Measurements from ENCODE around the gene ALOX15B.
"Not testable (repeated sequence)": the region's sequence is repeated elsewhere in the genome, so short reads cannot be mapped to it uniquely, and the experiment has no call there.

Gene ALOX15B

DNA sequence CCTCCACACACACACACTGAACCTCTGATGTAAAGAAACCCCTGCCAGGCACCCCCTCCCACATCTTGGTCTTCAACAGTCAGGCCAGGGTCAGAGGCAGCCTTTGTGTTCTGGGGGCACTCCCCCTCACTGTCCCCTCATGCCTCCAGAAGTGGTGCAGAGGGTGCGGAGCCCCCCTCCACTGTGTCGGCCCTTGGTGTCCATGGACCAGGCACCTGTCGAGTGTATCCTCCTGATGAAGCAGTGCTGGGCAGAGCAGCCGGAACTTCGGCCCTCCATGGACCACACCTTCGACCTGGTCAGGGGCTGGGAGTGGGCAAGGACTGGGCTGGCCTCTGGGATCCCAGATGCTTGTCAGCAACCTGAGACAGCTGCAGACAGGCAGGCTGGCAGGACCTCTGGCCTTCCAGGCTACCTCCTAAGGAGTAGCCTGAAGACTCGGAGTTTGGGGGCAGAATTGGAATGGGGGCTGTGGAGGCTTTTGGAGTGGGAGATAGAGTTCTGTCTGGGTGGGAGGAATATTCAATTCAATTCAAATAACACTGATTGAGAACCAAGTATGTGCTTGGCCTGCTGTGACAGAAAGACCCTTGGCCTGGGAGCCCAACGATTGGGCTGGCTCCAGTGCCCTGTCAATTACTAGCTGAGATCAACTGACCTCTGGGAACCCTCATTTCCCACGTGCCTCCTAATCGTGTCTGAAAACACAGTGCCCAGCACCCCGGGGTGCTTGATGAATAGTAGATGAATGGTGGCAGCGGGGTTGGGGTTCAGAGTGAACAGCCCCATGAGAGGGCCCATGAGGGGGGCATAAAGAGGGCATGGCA is 24.9 kb upstream of the ALOX15B start:
- DNase-seq: no peak

DNA sequence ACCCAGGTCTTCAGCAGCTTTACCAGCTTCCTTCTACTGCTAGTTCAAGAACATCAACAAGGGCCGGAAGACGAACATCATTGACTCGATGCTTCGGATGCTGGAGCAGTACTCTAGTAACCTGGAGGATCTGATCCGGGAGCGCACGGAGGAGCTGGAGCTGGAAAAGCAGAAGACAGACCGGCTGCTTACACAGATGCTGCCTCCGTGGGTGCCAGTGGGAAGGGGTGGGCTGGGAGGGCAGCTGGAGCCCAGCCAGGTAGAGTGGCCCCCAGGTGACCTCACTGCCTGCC is 24.4 kb upstream of the ALOX15B start:
- no peak for DNase-seq

DNA sequence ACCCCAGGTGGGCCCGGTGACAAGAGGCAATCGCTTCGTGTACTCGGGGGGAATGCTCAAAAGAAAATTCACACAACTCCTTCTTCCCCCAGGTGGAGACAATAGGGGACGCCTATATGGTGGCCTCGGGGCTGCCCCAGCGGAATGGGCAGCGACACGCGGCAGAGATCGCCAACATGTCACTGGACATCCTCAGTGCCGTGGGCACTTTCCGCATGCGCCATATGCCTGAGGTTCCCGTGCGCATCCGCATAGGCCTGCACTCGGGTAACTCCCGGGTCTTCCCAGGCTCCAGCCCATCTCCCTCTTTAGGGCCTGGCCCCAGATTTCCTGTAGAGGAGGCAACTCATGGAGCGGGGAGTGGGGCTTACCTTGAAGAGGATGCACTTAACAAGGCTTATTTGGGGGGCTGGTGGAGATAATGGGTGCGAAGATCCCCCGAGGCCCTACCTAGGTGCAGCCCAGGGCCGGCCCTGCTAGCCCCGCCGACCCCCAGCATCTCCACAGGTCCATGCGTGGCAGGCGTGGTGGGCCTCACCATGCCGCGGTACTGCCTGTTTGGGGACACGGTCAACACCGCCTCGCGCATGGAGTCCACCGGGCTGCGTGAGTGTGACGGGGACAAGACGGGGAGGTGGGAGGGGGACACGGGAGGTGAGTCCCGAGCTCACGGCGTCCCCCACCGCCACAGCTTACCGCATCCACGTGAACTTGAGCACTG is 23.5 kb upstream of the ALOX15B start:
- no peak for DNase-seq

GRCh38 chr17:8015957-8016631 is 22.8 kb upstream of the ALOX15B start:
- DNase-seq: no peak

DNA sequence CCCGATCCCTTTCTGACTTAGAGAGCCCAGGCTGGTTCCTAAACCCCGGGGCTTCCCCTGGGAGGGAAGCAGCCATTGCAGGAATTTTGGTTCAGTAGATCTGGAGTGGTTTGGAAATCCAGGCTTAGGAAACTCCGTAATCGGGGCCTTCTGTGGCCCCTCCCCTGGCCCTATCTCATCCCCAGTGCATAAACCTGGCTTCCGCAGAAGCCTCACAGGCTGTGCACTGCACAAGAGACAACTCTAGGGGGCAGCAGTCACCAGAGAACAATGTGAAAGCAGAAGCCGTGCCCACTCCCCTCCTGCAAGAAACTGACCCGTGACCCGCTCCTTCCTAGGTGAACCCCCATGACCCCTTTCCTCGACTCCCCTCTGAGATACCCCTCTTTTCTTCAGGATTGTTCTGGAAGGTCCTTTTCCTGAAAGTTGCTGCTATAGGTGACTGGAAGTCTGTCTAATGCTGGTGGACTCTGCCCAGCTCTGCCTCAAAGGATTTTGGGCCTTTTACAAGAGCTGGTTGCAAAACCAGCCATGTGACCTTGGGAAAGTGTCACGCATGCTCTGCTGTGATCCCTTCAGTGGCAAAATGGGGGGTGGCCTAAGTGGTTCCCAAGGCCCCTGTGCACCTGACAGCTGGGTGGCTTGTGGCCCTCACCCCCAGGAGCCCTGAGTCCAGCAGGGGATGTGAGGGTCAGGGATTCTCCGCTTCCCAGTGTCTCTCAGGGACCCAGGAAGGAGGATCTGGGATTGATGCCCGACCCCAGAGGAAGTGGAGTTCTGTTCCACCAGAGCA is 22.0 kb upstream of the ALOX15B start:
- peak; percentile 20 for DNase-seq

GRCh38 chr17:8018436-8018835 is 20.4 kb upstream of the ALOX15B start:
- no peak for DNase-seq

DNA sequence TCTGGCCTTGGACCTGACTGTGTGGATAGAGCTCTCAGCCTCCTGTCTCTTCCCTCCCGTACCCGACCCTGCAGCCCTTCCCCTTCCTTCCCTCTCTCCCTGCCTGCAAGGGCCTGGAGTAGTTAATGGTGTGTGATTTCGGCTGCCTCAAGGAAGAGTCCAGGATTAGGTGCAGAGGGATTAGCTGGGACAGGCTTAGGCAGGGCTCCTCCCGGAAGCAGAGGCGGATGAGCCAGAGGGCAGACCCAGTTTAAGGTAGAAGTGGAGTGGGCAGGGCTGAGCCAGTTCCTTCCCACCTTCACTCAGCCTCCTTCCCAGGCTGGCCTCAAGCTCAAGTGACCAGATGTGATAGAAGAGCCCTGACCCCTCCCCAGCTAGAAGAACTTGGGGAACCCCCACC is 19.7 kb upstream of the ALOX15B start:
- DNase-seq: no peak

GRCh38 chr17:8019665-8020650 is 18.9 kb upstream of the ALOX15B start:
- DNase-seq: no peak

- no peak for DNase-seq
These were observed 17.9 kb upstream of the ALOX15B start for GRCh38 chr17:8020776-8021564.

DNA sequence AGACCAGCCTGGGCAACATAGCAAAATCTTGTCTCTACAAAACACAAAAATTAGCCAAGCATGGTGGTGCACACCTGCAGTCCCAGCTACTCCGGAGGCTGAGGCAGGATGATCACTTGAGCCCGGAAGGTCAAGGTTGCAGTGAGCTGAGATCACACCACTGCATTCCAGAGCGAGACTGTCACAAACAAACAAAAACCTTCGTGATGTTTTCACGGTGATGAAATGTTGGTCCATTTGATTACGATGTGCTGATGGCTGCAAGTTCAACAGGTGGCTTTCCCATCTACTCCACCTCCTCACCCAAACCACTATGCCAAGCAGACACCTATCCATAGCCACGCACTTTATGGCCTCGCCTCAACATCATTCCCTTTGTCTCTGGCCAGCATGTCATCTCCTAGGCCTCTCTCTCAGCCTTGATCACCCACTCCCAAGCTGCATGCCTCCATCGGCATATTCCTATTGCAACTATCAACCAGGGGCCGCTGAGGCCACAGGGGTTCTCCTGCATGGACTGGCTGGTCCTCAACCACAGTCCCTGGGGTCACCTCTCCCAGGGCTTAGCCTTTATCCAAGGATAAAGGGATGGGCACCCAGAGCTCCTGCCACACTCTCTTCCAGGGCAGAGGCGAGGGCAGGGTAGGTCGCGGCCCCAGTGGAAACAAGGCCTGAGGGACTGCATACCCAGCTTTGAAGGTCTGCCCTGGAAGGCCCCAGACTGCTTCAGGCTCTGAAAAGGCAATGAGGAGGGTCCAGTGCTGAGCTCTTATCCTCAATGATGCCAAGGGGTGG is 17.1 kb upstream of the ALOX15B start:
- no peak for DNase-seq

DNA sequence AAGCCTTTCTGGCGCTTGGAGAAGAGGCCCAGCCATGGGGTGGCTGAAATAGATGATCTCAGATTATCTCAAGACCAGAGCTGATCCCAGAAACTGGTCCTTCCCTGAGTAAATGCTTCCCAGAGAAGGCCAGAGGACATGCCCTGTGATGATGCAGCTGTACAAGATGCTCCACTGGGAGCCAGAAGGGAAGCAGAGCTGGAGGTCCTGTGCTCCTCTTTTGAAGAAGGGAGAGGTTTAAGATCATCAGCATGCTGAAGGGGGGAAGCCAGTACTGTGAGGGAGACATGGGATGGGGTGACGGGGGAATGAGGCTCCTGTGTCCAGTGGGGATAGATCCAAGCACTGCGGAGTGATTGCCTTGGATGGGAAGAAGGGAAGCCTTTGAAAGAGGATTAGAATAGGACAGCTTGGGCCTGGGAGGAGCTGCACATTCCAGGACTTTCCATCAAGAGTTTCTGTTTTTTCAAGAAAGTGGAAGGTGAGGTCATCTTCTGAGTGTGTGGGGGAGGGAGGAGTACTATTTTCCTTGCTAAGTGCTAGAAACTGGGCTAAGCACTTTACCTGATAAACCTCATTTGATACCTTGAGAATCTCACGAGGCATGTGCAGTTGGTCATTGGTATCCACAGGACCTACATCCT is 16.4 kb upstream of the ALOX15B start:
- DNase-seq: peak; percentile 17

GRCh38 chr17:8024161-8024560 is 14.7 kb upstream of the ALOX15B start:
- DNase-seq: not testable (repeated sequence)

DNA sequence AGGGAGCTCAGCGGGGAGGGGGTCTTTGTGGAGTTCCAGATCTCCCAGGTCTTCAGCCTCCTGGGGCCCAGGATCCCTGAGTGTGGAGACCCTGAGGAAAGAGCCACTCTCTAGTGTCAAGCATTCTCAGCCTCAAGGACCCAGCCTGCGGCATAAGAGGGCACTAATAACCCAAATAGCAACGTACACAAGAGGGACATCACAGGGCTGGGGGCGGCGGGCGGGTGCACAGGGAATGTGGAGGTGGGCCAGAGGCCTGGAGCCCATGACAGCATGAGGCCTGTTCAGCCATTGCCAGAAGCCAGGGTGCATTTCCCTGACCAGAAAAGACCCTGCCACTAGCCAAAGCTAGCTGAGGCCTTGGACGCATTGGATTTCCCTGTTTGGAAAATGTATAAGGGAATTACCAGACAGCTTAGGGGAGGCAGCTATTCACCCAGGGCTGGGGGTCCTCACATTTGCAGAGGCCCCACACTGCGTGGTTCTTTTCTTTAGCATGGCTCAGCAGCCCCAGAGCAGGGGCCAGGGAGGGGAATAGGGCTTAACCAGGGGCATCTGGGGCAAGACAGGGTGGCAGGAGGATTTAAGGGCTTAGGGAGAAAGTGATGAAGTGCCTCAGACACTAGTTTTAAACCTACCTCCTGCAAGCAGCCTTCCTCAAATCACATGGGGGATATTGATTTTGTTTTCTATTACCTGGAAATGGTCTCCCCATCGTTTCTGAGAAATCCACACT is 13.5 kb upstream of the ALOX15B start:
- no peak for DNase-seq

DNA sequence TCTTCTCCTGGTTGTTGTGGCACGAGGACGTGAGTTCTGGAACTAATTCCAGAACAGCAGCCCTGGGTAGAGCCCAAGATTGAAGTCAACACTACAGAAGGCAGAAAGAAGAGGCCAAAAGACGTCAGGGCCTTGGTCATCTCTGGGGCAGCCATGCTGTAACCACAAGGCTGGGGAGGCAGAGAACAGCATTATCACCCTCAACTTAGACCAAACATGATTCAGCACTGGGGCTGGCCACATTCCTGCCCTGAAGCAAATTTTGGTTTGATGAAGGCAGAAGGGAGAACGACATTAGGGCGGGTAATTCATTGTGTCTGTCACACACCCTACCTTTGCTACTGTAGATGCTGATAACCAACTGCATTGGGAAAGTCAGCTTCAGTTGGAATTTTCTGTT is 9.7 kb upstream of the ALOX15B start:
- DNase-seq: no peak

DNA sequence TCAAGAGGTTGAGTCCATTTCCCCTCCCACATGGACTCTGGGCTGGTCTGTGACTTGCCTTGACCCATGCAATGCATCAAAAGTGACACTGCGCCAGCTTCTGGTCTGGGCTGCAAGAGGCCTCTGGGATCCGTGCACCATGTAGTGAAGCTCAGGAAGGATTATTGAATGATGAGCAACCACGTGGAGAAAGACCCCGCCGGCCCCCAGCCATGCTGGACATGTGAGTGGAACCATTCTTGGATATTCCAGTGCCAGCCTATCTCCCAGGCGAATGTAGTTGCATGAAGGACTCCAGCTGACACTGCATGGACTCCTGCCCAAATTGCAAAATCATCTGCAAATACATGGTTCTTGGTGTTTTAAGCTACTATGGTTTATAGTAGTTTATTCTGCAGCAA is 7.6 kb upstream of the ALOX15B start:
- DNase-seq: no peak

DNA sequence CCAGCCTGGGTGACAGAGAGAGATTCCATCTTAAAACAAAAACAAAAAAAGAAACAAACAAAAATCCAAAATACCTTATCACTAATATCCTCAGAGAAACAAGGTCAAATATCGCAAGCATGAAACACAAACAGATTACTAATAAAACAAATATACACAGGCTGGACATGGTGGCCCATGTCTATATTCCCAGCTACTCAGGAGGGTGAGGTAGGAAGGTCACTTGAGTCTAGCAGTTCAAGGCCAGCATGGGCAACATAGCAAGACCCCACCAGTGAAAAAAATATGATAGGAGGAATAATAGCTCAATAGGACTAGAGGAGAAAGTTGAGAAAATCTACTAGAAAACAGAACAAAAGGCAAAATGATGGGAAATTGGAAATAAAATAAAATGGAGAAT is 6.9 kb upstream of the ALOX15B start:
- no peak for DNase-seq

DNA sequence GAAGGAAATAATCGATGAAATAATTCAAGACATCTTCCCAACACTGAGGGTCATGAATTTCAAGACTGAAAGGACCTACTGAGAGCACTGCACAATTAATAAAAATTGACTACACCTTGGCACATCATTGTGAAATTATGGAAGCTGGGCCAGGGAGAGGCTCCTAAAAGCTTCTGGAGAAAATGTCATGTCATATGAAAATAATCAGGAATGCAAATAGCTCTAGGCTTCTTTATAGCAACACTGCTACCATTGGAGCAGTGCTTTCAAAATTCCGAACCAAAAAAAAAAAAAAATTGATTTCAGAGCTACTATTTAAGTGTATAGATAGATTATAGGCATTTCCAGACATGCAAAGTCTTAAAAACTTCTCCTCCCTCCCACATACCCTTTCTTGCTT is 6.4 kb upstream of the ALOX15B start:
- DNase-seq: no peak

DNA sequence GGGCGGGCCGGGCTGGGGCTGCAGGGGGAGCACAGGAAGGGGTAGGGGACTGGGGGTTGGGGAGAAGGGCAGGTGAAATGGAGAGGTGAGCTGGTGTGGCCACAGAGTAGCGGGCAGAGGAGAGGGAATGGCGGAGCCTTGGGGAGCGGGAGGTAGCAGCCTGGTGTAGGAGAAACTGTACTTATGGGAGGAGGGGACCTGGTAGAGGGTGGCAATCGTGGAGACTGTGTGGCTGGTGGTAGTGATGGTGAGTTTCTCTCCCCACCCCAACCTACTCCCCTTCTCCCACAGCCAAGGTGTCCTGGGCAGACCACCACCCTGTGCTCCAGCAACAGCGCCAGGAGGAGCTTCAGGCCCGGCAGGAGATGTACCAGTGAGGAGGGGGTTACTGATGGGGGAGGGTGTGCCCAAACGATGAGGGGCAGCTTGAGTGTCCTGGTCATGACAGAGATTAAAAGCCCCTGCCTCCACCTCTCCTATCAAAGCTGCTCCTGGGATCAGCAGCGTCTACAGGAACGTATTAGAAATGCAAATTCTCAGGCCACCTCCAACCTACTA is 831 bp downstream of the ALOX15B start:
- no peak for DNase-seq

Data from fibroblast of upper back skin (primary cell).